Right lobe of liver (tissue), 6 donors: ENCODE measurements around the gene CRAMP1. TPM values are rescaled to one million over a fixed set of nuclear protein-coding genes. Genes with fewer than 3 reads are reported as not detected.

Experiments used
- ATAC-seq, 4 donors: fragments of 200-7000 bp; cut with Tn5 transposase; one replicate each; pipeline ENCODE4 v1.9.1; 2020; ENCODE audit warnings: mild to moderate bottlenecking in 4 of 4, moderate library complexity in 4 of 4
- DNase-seq, 3 donors: peaks; one replicate each; pipeline ENCODE4 v3.0.0-alpha.2; 2020
- H3K27ac ChIP-seq, 3 donors: fragments of 200-600 bp; one replicate each; pipeline ENCODE4 v1.8.0; 2022
- H3K27me3 ChIP-seq, 2 donors: fragments of 200-600 bp; one replicate each; pipeline ENCODE4 v1.8.0; 2022
- H3K36me3 ChIP-seq, 4 donors: fragments of 200-600 bp; sonication (generic) in 1 of 4; one replicate each; pipeline versions ENCODE4 v1.5.1 to v1.8.0; 2017 to 2022; ENCODE audit warnings: control low read depth in 1 of 4
- H3K4me1 ChIP-seq, 4 donors: fragments of 200-600 bp; sonication (generic) in 1 of 4; one replicate each; pipeline versions ENCODE4 v1.5.1 to v1.8.0; 2017 to 2022; ENCODE audit warnings: control low read depth in 1 of 4
- H3K4me3 ChIP-seq, 3 donors: fragments of 200-600 bp; one replicate each; pipeline ENCODE4 v1.8.0; 2022
- H3K9me3 ChIP-seq, 4 donors: fragments of 200-600 bp; sonication (generic) in 1 of 4; one replicate each; pipeline versions ENCODE4 v1.5.1 to v1.8.0; 2017 to 2022; ENCODE audit warnings: control low read depth in 1 of 4
- POLR2A ChIP-seq: fragments of 450-650 bp; IDR thresholded peaks from one replicate; pipeline ENCODE4 v1.6.1; 2017; ENCODE audit warnings: antibody characterized with exemption, mild to moderate bottlenecking
- WGBS: methylation state at CpG from one replicate; pipeline ENCODE4 v1.1.6; 2018; ENCODE audit warnings: low coverage, low lambda C conversion rate; ENCODE audit not compliant: insufficient coverage; ENCODE audit errors: missing lambda C conversion rate; 5-methylcytosine and 5-hydroxymethylcytosine counted together
- intact Hi-C, 2 donors: fragments of 100-400 bp; cut with DNase I; formaldehyde crosslinking; loops; one replicate each; pipeline versions ENCODE4 v1.11.2 to v1.14.1; 2022
- total RNA-seq, 6 experiments: library from RNA; depleted of rRNA in 2 of 6; stranded (reverse); fragments of >200 nt in 2 of 6; fragmentation: NEBNext Ultra II Directional in 3 of 6; extraction: Animal tissue kit (Norgen Biotek cat#: 25700) in 3 of 6; gene quantifications; one replicate each; pipeline versions ENCODE4 v1.1.0 to v1.2.4, GENCODE V29; 2016 to 2023
- TF ChIP-seq, protein P1 (sequence below), 4 donors: fragments of 200-600 bp in 3 of 4; fragments of 450-650 bp in 1 of 4; IDR thresholded peaks; one replicate each; pipeline versions ENCODE4 v1.5.1 to v1.8.0; 2016 to 2022; ENCODE audit warnings: antibody characterized with exemption in 4 of 4, mild to moderate bottlenecking in 2 of 4
- donor health status: DM: no; HTN: yes; CAD: no.
- donor health status: DM: no; HTN: no; CAD: no.
- donor health status: DM: no; HTN: no; CAD: no.
- donor health status: DM: no; HTN: yes; CAD: no.
- donor health status: DM: no; HTN: yes; CAD: no.

Gene CRAMP1
- total RNA-seq, 6 experiments from 2014 or later: 2.9 to 8.4 (median 5.8) TPM

DNA sequence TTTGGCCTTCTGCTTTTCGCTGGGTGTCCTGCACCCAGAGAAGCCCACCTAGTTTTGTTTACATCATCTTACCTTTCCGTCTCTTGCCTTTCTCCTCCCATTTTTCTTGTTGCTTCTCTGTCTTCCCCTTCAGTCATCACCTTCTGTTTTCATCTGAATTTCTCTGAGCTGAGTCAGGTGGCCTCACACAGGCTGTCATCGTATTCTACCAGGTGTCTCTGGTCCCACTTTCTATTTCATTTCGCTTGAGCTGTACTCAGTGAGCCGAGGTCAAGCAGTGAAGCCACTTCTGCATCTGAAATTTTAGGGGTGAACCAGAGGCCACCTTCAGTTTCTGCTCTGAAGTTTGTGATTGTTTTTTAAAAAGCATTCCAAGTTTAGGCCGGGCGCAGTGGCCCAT lies 9.7 kb downstream of the CRAMP1 start:
- TF ChIP-seq, protein P1, sequence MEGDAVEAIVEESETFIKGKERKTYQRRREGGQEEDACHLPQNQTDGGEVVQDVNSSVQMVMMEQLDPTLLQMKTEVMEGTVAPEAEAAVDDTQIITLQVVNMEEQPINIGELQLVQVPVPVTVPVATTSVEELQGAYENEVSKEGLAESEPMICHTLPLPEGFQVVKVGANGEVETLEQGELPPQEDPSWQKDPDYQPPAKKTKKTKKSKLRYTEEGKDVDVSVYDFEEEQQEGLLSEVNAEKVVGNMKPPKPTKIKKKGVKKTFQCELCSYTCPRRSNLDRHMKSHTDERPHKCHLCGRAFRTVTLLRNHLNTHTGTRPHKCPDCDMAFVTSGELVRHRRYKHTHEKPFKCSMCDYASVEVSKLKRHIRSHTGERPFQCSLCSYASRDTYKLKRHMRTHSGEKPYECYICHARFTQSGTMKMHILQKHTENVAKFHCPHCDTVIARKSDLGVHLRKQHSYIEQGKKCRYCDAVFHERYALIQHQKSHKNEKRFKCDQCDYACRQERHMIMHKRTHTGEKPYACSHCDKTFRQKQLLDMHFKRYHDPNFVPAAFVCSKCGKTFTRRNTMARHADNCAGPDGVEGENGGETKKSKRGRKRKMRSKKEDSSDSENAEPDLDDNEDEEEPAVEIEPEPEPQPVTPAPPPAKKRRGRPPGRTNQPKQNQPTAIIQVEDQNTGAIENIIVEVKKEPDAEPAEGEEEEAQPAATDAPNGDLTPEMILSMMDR (IDR thresholded peaks at IDR 0.05): no peak
- TF ChIP-seq POLR2A: no peak
- peaks cover 0 to 26% (median 3%) of the 10 kb centered on the region in 4 donors for H3K36me3 ChIP-seq
- intact Hi-C loops: no loop called here
- no peaks in the 10 kb centered on the region for H3K9me3 ChIP-seq
- H3K4me1 ChIP-seq: peaks cover 0 to 6% (median 0%) of the 10 kb centered on the region in 4 donors
- DNase-seq (no peak), ATAC-seq (no peak)
- no peak overlapping the region for H3K4me3 ChIP-seq
- WGBS: 98% methylated on average over 4 of the region's 7 CpGs
- H3K27ac ChIP-seq: no peak overlapping the region
- no peaks in the 10 kb centered on the region for H3K27me3 ChIP-seq

DNA sequence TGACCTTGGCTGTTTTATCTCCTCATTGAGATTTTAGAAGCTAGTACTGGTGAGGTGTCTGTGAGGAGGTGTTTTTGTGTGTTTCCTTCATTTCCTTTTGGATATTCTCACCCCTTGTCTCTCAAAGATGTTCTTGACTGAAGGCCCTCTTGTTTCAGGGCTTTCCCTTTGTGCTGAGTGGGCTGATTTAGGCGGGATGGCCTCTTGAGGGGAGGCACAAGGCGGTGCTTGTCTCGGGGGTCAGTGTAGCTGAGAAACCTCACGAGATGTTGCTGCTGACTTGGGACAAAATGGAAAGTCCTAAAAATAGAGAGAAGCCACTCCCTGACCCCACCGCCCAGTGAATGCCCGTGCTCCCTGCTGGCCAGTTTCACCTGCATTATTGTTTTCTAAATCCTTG lies 14.2 kb downstream of the CRAMP1 start:
- Histone ChIP-seq H3K4me1 (peaks cover 0 to 5% (median 0%) of the 10 kb centered on the region in 4 donors), H3K27ac (no peak overlapping the region), H3K36me3 (peaks cover 0 to 20% (median 1%) of the 10 kb centered on the region in 4 donors), H3K4me3 (no peak overlapping the region), H3K27me3 (no peaks in the 10 kb centered on the region), H3K9me3 (no peaks in the 10 kb centered on the region)
- TF ChIP-seq, protein P1 (IDR thresholded peaks at IDR 0.05): no peak
- no peak for TF ChIP-seq POLR2A
- WGBS: 84% methylated on average over 6 of the region's 6 CpGs
- ATAC-seq: no peak
- no peak for DNase-seq
- intact Hi-C loops: no loop called here

DNA sequence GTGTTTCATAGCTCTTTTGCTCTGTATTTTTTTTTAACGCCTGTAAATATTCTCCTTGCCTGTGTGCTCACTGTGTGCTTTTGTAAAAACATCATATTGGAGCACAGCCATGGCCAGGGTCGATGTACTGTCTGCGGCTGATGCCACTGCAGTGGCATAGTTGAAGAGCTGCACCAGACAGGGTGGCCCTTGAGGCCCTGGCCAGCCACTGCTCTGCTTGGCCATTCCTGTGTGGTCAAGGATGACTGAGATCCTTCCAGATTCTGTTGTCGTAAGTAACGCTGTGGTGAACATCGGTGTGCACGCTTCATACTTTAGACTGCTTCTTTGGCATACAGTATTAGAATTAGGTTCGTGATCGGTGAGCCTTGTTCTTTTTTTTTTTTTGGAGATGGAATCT lies 14.6 kb downstream of the CRAMP1 start:
- Histone ChIP-seq H3K27me3 (no peaks in the 10 kb centered on the region), H3K4me3 (no peak overlapping the region), H3K27ac (no peak overlapping the region), H3K36me3 (peaks cover 0 to 24% (median 1%) of the 10 kb centered on the region in 4 donors), H3K9me3 (no peaks in the 10 kb centered on the region), H3K4me1 (peaks cover 0 to 9% (median 0%) of the 10 kb centered on the region in 4 donors)
- intact Hi-C loops: no loop called here
- ATAC-seq (no peak), DNase-seq (no peak)
- no peak for TF ChIP-seq POLR2A
- WGBS: 92% methylated on average over 8 of the region's 9 CpGs

DNA sequence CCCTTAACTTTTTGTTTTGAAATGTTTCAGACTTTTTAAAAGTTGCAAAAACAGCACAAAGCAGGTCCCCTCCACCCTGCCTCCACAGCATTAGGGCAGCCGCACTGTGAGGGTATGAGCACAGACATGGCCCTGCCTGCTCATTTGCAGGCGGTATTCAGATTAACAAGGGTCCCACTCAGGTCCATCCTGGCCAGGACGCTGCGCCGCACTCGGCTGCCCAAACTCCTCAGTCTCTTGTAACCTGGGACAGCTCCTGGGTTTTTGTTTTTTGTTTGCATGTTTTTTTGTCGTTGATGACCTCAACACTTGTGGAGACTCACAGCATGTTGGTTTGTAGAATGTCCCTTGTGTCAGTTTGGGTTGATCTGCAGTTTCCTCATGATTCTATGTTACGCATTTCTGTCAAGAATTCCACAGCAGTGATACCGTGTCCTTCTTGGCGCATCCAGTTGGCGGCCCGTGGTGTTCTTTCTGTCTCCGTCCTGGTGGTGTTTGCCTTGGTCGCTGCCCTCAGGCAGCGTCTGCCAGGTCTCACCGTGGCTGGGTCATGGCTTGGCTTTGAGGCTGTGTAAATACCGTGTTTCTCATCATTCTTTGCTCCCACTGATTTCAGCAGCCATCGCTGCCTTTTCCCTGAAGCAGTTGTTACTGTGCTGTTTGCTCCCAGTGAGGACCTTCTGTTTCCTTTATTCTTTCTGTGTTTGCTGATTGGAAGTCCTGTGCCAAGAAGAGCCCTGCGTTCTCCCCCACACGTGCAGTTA lies 18.5 kb downstream of the CRAMP1 start:
- 56% methylated on average over 16 of the region's 20 CpGs for WGBS
- no peaks in the 10 kb centered on the region for H3K9me3 ChIP-seq
- H3K27me3 ChIP-seq: no peaks in the 10 kb centered on the region
- DNase-seq: peak in 2 of 3 donors; percentile 56 to 68
- peaks cover 0 to 56% (median 9%) of the 10 kb centered on the region in 4 donors for H3K36me3 ChIP-seq
- peak; percentile 68 to 91 (median 87) for ATAC-seq
- no peak overlapping the region for H3K4me3 ChIP-seq
- no peak overlapping the region for H3K27ac ChIP-seq
- intact Hi-C loops: no loop called here
- TF ChIP-seq, protein P1 (IDR thresholded peaks at IDR 0.05): no peak
- no peak for TF ChIP-seq POLR2A
- peaks cover 0 to 9% (median 0%) of the 10 kb centered on the region in 4 donors for H3K4me1 ChIP-seq

DNA sequence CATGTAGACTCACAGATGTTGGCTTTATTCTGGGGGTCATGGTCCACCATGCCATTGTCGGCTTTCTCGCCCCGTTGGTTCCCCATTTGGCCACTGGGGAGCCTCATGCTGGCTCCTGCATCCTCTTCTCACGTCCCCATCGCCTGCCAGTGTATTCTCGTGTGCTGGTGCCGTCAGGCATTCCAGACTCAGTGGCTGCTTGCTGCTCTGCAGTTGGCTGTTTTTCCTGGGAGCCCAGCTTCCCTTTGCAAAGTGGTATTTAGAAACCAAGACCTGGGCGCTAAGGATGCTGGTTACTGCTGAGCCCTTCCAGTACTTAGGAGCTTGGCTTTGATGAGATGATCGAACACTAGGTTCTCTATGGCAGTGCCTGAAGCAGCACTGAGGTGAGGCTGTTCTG lies 19.1 kb downstream of the CRAMP1 start:
- Histone ChIP-seq H3K36me3 (peaks cover 0 to 57% (median 9%) of the 10 kb centered on the region in 4 donors), H3K27ac (no peak overlapping the region), H3K4me1 (peaks cover 0 to 9% (median 0%) of the 10 kb centered on the region in 4 donors), H3K4me3 (no peak overlapping the region), H3K27me3 (no peaks in the 10 kb centered on the region), H3K9me3 (no peaks in the 10 kb centered on the region)
- TF ChIP-seq POLR2A: no peak
- TF ChIP-seq, protein P1 (IDR thresholded peaks at IDR 0.05): no peak
- 92% methylated on average over 4 of the region's 9 CpGs for WGBS
- no peak for ATAC-seq
- no peak for DNase-seq
- intact Hi-C loops: no loop called here
